Lower lobe of right lung (tissue), 2 donors: ENCODE measurements around the gene USHBP1. TPM values are rescaled to one million over a fixed set of nuclear protein-coding genes. Genes with fewer than 3 reads are reported as not detected.

Experiments
- ATAC-seq, 2 donors: fragments of 200-7000 bp; cut with Tn5 transposase; one replicate each; pipeline ENCODE4 v1.9.1; 2020 to 2022; ENCODE audit warnings: mild to moderate bottlenecking in 2 of 2, moderate library complexity in 2 of 2
- DNase-seq: peaks from one replicate; pipeline ENCODE4 v3.0.0-alpha.2; 2020
- H3K27ac ChIP-seq: fragments of 200-600 bp; one replicate; pipeline ENCODE4 v1.8.0; 2022
- H3K27me3 ChIP-seq: fragments of 200-600 bp; one replicate; pipeline ENCODE4 v1.8.0; 2022; ENCODE audit warnings: low read depth
- H3K36me3 ChIP-seq: fragments of 200-600 bp; one replicate; pipeline ENCODE4 v1.8.0; 2022; ENCODE audit warnings: mild to moderate bottlenecking
- H3K4me1 ChIP-seq: fragments of 200-600 bp; one replicate; pipeline ENCODE4 v1.8.0; 2022
- H3K4me3 ChIP-seq: fragments of 200-600 bp; one replicate; pipeline ENCODE4 v1.8.0; 2022; ENCODE audit warnings: mild to moderate bottlenecking
- H3K9me3 ChIP-seq: fragments of 200-600 bp; one replicate; pipeline ENCODE4 v1.8.0; 2022
- intact Hi-C: fragments of 100-400 bp; cut with DNase I; formaldehyde crosslinking; loops from one replicate; pipeline ENCODE4 v1.11.0; 2022
- total RNA-seq: library from RNA; stranded (reverse); fragmentation: NEBNext Ultra II Directional; extraction: Animal tissue kit (Norgen Biotek cat#: 25700); gene quantifications from one replicate; pipeline ENCODE4 v1.2.1, GENCODE V29; 2021
- TF ChIP-seq, protein P1 (sequence below): fragments of 200-600 bp; IDR thresholded peaks from one replicate; pipeline ENCODE4 v1.8.0; 2022; ENCODE audit warnings: antibody characterized with exemption, mild to moderate bottlenecking
- donor health status: DM: no; HTN: yes; CAD: no; lungs with severe emphysema.

The USHBP1 gene
- total RNA-seq, 1 donor from 2014 or later: 8.2 TPM

DNA sequence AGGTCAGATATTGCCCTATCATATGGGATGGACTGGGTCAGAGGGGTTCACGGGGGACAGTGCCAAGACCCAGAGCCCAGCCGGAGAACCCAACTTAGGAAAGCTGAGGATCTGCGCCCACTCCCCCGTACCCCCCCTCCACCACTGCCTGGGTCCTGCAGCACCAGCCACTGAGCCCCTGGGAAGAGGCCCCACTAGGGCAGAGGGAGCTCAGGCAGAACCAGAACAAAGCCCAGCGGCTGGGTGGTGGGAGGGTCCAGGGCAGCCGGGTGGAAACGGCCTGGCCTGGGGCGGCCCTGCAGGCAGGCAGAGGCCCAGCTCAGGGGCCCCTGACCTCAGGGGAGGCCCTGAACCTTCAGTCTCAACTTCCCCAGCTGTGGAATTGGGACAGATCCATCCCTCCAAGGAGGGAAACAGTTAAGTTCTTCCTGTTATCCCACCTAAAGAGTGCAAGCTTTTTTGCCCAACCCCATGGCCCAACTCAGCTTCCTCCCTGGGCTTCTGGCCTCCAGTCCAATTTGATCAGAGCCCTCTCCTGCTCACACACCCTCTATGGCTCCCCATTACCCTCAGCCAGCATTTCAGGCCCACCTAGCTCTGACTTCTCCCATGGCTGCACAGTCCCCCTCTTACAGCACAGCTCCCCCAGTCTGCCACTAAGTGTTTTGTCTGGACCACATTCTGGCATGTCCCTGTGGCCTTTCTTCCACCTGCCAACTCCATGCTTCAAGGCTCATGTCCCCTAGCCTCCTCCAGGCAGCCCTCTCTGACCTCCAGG, 21.9 kb downstream of the USHBP1 start:
- Histone ChIP-seq H3K27me3 (no peaks in the 10 kb centered on the region), H3K36me3 (peaks cover 18% of the 10 kb centered on the region), H3K27ac (peak overlapping the region; percentile 36), H3K4me3 (peak overlapping the region; percentile 89), H3K9me3 (no peaks in the 10 kb centered on the region), H3K4me1 (peaks cover 54% of the 10 kb centered on the region)
- ATAC-seq (no peak), DNase-seq (no peak)
- intact Hi-C loops: no loop called here
- TF ChIP-seq, protein P1, sequence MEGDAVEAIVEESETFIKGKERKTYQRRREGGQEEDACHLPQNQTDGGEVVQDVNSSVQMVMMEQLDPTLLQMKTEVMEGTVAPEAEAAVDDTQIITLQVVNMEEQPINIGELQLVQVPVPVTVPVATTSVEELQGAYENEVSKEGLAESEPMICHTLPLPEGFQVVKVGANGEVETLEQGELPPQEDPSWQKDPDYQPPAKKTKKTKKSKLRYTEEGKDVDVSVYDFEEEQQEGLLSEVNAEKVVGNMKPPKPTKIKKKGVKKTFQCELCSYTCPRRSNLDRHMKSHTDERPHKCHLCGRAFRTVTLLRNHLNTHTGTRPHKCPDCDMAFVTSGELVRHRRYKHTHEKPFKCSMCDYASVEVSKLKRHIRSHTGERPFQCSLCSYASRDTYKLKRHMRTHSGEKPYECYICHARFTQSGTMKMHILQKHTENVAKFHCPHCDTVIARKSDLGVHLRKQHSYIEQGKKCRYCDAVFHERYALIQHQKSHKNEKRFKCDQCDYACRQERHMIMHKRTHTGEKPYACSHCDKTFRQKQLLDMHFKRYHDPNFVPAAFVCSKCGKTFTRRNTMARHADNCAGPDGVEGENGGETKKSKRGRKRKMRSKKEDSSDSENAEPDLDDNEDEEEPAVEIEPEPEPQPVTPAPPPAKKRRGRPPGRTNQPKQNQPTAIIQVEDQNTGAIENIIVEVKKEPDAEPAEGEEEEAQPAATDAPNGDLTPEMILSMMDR: no peak

DNA sequence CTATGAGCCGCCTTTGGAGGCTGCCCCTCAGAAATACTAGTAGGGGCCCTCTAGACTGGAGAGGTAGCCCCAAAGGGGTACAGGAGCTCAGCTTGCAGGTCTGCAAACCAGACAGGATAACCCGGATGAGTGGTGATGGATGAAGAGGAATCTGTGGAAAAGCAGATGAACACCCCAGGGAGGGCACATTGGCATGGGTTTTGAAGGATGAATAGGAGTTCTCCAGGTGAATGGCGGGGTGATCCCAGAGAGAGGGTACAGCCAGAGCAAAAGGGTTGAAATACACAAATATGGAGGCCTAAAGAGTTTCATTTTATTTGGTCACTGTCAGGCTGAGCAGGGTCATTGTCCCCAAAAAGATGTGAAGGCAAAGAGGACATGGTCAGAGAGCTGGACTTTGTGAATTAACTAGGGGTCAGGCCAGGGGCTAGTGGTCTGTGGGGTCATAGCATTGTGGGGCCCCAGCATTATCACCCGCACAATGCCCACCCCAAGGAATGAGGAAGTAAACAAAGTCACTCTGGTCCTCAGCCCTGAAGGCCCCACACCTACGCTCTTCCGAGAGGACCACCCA, 23.6 kb downstream of the USHBP1 start:
- peaks cover 20% of the 10 kb centered on the region for H3K36me3 ChIP-seq
- TF ChIP-seq, protein P1: no peak
- ATAC-seq: no peak
- H3K27ac ChIP-seq: peak overlapping the region; percentile 31
- no peak overlapping the region for H3K4me3 ChIP-seq
- no peaks in the 10 kb centered on the region for H3K9me3 ChIP-seq
- no peak for DNase-seq
- H3K4me1 ChIP-seq: peaks cover 51% of the 10 kb centered on the region
- H3K27me3 ChIP-seq: no peaks in the 10 kb centered on the region
- intact Hi-C loops: no loop called here

DNA sequence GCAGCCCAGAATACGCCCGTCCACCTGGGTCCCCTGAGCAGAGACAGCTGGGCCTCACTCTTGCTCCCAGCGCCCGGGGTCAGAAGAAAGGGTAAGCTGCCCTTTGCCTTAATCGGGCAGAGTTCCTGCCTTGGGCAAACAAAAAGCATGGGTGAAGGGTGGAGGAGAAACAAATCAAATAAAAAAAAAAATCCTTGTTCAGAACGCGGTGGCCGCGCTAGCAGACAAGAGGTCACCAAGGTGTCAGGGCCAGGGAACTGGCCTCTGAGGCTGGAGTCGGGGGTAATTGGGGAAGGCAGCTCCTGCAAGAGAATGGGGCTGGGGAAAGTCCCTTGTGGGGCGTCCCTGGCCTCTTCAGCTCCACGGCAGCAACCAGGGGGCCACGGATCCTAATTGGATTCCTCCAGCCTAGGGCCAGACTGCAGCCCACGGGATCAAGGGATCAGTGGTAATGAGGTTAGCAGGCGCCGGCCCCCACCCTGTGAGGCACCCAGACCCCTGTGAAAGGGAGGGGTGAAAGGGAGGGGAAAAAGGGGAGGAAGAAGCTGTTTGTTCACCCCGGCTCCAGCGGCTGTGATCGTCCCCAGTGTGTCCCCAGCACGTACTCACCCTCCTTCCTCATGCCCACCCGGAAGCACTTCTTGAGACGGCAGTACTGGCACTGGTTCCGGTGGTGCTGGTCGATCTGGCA, 24.3 kb downstream of the USHBP1 start:
- H3K36me3 ChIP-seq: peaks cover 20% of the 10 kb centered on the region

DNA sequence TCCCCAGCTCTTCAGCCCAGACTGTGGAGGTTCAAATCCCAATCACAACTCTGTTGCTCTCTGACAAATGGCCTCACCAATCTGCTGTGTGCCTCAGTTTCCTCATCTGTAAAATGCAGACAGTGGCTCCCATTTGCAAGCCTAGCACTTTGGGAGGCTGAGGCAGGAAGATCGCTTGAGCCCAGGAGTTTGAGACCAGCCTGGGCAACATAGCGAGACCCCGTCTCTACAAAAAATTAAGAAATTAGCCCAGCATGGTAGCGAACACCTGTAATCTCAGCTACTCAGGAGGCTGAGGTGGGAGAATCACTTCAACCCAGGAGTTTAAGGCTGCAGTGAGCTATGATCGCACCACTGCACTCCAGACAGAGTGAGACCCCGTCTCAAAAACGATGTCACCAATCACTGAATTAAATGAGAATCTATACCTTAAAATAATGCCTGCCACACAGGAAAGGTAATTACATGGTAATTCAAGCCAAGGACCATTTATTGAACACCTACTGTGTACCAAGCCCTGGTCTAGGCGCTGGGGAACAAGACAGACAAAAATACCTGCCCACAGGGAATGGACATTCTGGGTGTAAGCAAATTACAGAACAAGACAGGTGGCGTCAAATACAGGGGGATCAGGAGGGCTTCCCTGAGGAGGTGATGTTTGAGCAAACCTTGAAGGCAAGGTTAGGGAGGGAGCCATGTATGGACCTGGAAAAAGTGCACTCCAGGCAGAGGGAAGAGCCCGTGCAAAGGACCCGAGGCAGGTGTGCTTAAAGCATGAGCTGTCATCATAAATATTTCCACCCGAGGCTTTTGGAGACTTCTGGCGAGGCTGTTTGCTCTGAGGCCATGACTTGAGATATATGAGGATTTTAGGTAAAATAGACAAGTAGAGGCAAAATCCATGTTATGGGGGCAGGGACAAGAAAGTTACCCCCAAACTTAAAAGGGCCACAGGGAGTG, 26.5 kb downstream of the USHBP1 start:
- H3K4me1 ChIP-seq: peaks cover 58% of the 10 kb centered on the region
- DNase-seq (no peak), ATAC-seq (no peak)

More for the DNA sequence above, 24.3 kb downstream of the USHBP1 start:
- H3K27me3 ChIP-seq: no peaks in the 10 kb centered on the region
- TF ChIP-seq, protein P1: no peak
- intact Hi-C loops: no loop called here
- H3K27ac ChIP-seq: peak overlapping the region; percentile 19
- ATAC-seq (no peak), DNase-seq (no peak)
- peaks cover 56% of the 10 kb centered on the region for H3K4me1 ChIP-seq
- H3K9me3 ChIP-seq: no peaks in the 10 kb centered on the region
- H3K4me3 ChIP-seq: no peak overlapping the region

More for the DNA sequence above, 26.5 kb downstream of the USHBP1 start:
- H3K36me3 ChIP-seq: peaks cover 39% of the 10 kb centered on the region
- no peak overlapping the region for H3K27ac ChIP-seq
- no peak overlapping the region for H3K4me3 ChIP-seq
- no peaks in the 10 kb centered on the region for H3K27me3 ChIP-seq
- intact Hi-C loops: no loop called here
- TF ChIP-seq, protein P1: no peak
- H3K9me3 ChIP-seq: no peaks in the 10 kb centered on the region
